H1 (cell line): ENCODE data around the gene DYNC1H1. TPM values are rescaled to one million over a fixed set of nuclear protein-coding genes. Genes with fewer than 3 reads are reported as not detected.
A peak's percentile ranks its signal among the peaks of the same experiment; 100 is the strongest.

ENCODE experiments used
- CBX8 ChIP-seq: fragments of 300-800, 300-1000 bp; sonication (generic); IDR thresholded peaks from 2 replicates; pipeline ENCODE4 v1.7.1; 2016; ENCODE audit warnings: low read depth, low read length, borderline replicate concordance
- CEBPB ChIP-seq: IDR thresholded peaks from 2 replicates; pipeline ENCODE4 v1.6.1; 2012; ENCODE audit warnings: low read depth, low read length
- HDAC6 ChIP-seq: IDR thresholded peaks from one replicate; pipeline ENCODE4 v1.7.1; 2012; ENCODE audit warnings: low read depth, mild to moderate bottlenecking, inconsistent platforms, low read length, moderate library complexity
- JUN ChIP-seq: IDR thresholded peaks from 2 replicates; pipeline ENCODE4 v1.6.1; 2011; ENCODE audit warnings: low read depth, mild to moderate bottlenecking, improper control_type of control experiment, low read length
- KDM5A ChIP-seq: fragments of 200-600 bp; IDR thresholded peaks from 2 replicates; pipeline ENCODE4 v1.7.1; 2012; ENCODE audit warnings: mild to moderate bottlenecking, low read length, inconsistent platforms, mixed read lengths
- RFX5 ChIP-seq: IDR thresholded peaks from 2 replicates; pipeline ENCODE4 v1.6.1; 2011; ENCODE audit warnings: low read depth, low read length, improper control_type of control experiment, borderline replicate concordance
- RNF2 ChIP-seq: fragments of 200-900, 300-1000 bp; sonication (generic); IDR thresholded peaks from 2 replicates; pipeline ENCODE4 v1.7.1; 2016; ENCODE audit warnings: borderline replicate concordance, low read depth, mild to moderate bottlenecking, antibody characterized with exemption, low read length; ENCODE audit not compliant: poor library complexity, severe bottlenecking; ENCODE audit errors: missing control alignments
- polyA plus RNA-seq, 7 experiments: library from polyadenylated mRNA; depleted of rRNA in 3 of 7; stranded (reverse) in 5 of 7; unstranded in 2 of 7; fragments of >200 nt in 5 of 7; fragments of 200-250 nt in 2 of 7; gene quantifications; 1 replicate in 5 of 7; 2 replicates in 1 of 7; 4 replicates in 1 of 7; pipeline versions ENCODE4 v1.2.1 to v1.2.3, GENCODE V29; 2011 to 2013; ENCODE audit warnings: missing spikeins in 2 of 7, mixed read lengths in 2 of 7
- total RNA-seq: library from RNA; stranded (reverse); fragmentation: NEBNext Ultra II Directional; extraction: Animal tissue kit (Norgen Biotek cat#: 25700); gene quantifications from 2 replicates; pipeline ENCODE4 v1.2.1, GENCODE V29; 2021
- TF ChIP-seq, protein P1 (sequence below): IDR thresholded peaks from 2 replicates; pipeline ENCODE4 v1.6.1; 2011; ENCODE audit warnings: low read length, improper control_type of control experiment

DYNC1H1 gene
- total and polyA plus RNA-seq, 2 of the 8 experiments (the other 6 are each of a cell fraction or from before 2014, with no cell fraction given) = 238 to 387 TPM

DNA sequence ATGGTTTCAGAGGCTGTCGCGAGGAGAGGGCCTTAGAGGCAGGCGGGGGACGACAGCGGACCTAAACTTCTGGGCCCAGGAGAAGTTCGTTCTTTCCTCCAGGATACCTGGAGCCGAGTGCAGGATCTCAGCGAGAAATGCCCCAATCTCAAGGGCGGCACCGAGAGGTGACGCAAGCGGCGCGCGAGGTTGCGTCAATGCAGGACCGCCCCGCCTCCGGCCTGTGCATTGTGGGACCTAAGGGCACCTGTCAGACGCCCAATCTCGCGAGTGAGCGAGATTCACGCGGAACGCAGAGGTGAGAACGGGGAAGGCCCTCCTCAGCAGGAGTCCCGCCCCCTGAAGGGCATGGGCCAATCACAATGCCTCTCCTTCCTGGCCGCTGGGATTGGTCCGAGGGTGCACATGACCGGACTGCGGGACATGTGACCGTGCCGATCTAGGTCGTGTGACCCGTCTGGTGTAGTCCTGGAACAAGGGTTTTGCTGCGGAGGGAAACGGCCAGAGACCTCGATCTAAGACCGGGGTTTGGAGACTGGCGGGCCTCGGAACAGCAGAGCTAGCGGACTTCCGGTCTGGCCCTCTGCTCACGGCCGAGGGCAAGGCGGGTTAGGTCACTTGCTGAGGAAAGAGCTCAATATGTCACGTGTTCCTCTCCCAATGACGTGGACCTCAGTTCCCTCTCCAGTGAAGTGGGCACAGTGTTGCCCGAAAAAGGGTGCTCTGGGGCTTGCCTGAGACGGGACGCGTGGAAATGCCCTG, 16.3 kb upstream of the DYNC1H1 start (continued):
- TF ChIP-seq CBX8 (no peak), KDM5A (peak; percentile 79), JUN (no peak), HDAC6 (no peak), CEBPB (peak; percentile 96), RNF2 (no peak), RFX5 (no peak)
- TF ChIP-seq, protein P1, sequence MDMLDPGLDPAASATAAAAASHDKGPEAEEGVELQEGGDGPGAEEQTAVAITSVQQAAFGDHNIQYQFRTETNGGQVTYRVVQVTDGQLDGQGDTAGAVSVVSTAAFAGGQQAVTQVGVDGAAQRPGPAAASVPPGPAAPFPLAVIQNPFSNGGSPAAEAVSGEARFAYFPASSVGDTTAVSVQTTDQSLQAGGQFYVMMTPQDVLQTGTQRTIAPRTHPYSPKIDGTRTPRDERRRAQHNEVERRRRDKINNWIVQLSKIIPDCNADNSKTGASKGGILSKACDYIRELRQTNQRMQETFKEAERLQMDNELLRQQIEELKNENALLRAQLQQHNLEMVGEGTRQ = peak; percentile 99
